Mucosa of rectum (tissue), 2 donors: Measurements from ENCODE around the gene NFATC1.

Experiments used
- H3K27ac ChIP-seq, 2 donors: one replicate each; pipeline ENCODE4 v1.7.0; 2013; ENCODE audit warnings: inconsistent platforms in 2 of 2, low read depth in 2 of 2, low read length in 2 of 2
- H3K27me3 ChIP-seq, 2 donors: one replicate each; pipeline ENCODE4 v1.7.0; 2013; ENCODE audit warnings: low read length in 2 of 2; ENCODE audit not compliant: control insufficient read depth in 2 of 2, insufficient read depth in 2 of 2
- H3K36me3 ChIP-seq, 2 donors: one replicate each; pipeline ENCODE4 v1.7.0; 2013; ENCODE audit warnings: low read length in 2 of 2; ENCODE audit not compliant: control insufficient read depth in 2 of 2, insufficient read depth in 2 of 2
- H3K4me1 ChIP-seq, 2 donors: one replicate each; pipeline ENCODE4 v1.7.0; 2013; ENCODE audit warnings: low read length in 2 of 2, mild to moderate bottlenecking in 1 of 2; ENCODE audit not compliant: control insufficient read depth in 2 of 2, insufficient read depth in 2 of 2
- H3K4me3 ChIP-seq, 2 donors: one replicate each; pipeline ENCODE4 v1.7.0; 2013; ENCODE audit warnings: low read length in 2 of 2
- H3K9ac ChIP-seq, 2 donors: one replicate each; pipeline ENCODE4 v1.7.0; 2013; ENCODE audit warnings: low read length in 2 of 2, low read depth in 1 of 2, mild to moderate bottlenecking in 1 of 2
- H3K9me3 ChIP-seq, 2 donors: one replicate each; pipeline ENCODE4 v1.7.0; 2013; ENCODE audit warnings: low read length in 2 of 2; ENCODE audit not compliant: control insufficient read depth in 2 of 2
- donor health status: healthy.
- donor health status: Normal muscosa, but diverticular disease.

NFATC1 gene

GRCh38 chr18:79395761-79396404, at the start of gene NFATC1:
Gene NFATC1 (plus strand): TSS chr18:79395930. CDS start chr18:79396225, 295 bp downstream.
- peaks cover 12 to 23% of the 10 kb centered on the region in 2 donors for H3K27me3 ChIP-seq
- H3K9ac ChIP-seq, result peak within 1 kb of the TSS; percentile 24 to 33
- H3K36me3 ChIP-seq, result no peaks in the 10 kb centered on the region
- H3K4me3 ChIP-seq, result peak within 1 kb of the TSS; percentile 22 to 54
- H3K9me3 ChIP-seq, result no peaks in the 10 kb centered on the region
- H3K27ac ChIP-seq, result peak within 1 kb of the TSS; percentile 65 to 70
- H3K4me1 ChIP-seq, result peaks cover 3 to 12% of the 10 kb centered on the region in 2 donors

GRCh38 chr18:79345981-79346380, 49.7 kb upstream of the NFATC1 start:
- Histone ChIP-seq H3K9me3 (no peaks in the 10 kb centered on the region), H3K36me3 (peaks cover 40 to 56% of the 10 kb centered on the region in 2 donors), H3K9ac (no peak overlapping the region), H3K4me1 (peaks cover 0 to 4% of the 10 kb centered on the region in 2 donors), H3K27me3 (no peaks in the 10 kb centered on the region), H3K4me3 (no peak overlapping the region), H3K27ac (no peak overlapping the region)

- Histone ChIP-seq H3K9ac (no peak overlapping the region), H3K4me3 (no peak overlapping the region), H3K9me3 (no peaks in the 10 kb centered on the region), H3K27ac (no peak overlapping the region), H3K4me1 (peaks cover 0 to 4% of the 10 kb centered on the region in 2 donors), H3K27me3 (no peaks in the 10 kb centered on the region), H3K36me3 (peaks cover 38 to 62% of the 10 kb centered on the region in 2 donors)
Observed at GRCh38 chr18:79348066-79348465, 47.7 kb upstream of the NFATC1 start.

- Histone ChIP-seq H3K9ac (no peak overlapping the region), H3K9me3 (no peaks in the 10 kb centered on the region), H3K4me1 (no peaks in the 10 kb centered on the region), H3K27me3 (no peaks in the 10 kb centered on the region), H3K4me3 (no peak overlapping the region), H3K36me3 (peaks cover 19 to 26% of the 10 kb centered on the region in 2 donors), H3K27ac (no peak overlapping the region)
Observed at GRCh38 chr18:79352432-79352831, 43.3 kb upstream of the NFATC1 start.

GRCh38 chr18:79353267-79353666, 42.5 kb upstream of the NFATC1 start:
- Histone ChIP-seq H3K9ac (no peak overlapping the region), H3K4me1 (no peaks in the 10 kb centered on the region), H3K36me3 (peaks cover 15 to 21% of the 10 kb centered on the region in 2 donors), H3K4me3 (no peak overlapping the region), H3K27ac (no peak overlapping the region), H3K27me3 (no peaks in the 10 kb centered on the region), H3K9me3 (no peaks in the 10 kb centered on the region)

- H3K4me1 ChIP-seq, result no peaks in the 10 kb centered on the region
- no peak overlapping the region for H3K9ac ChIP-seq
- H3K9me3 ChIP-seq, result no peaks in the 10 kb centered on the region
- peaks cover 12 to 16% of the 10 kb centered on the region in 2 donors for H3K36me3 ChIP-seq
- no peak overlapping the region for H3K4me3 ChIP-seq
- H3K27me3 ChIP-seq, result no peaks in the 10 kb centered on the region
- H3K27ac ChIP-seq, result no peak overlapping the region
Observed at GRCh38 chr18:79354350-79354749, 41.4 kb upstream of the NFATC1 start.

- Histone ChIP-seq H3K36me3 (peaks cover 14 to 21% of the 10 kb centered on the region in 2 donors), H3K9me3 (no peaks in the 10 kb centered on the region), H3K9ac (no peak overlapping the region), H3K27me3 (no peaks in the 10 kb centered on the region), H3K4me1 (no peaks in the 10 kb centered on the region), H3K27ac (no peak overlapping the region), H3K4me3 (no peak overlapping the region)
Observed at GRCh38 chr18:79355433-79356335, 40.0 kb upstream of the NFATC1 start.

GRCh38 chr18:79356435-79356834, 39.3 kb upstream of the NFATC1 start:
- H3K36me3 ChIP-seq, result peaks cover 18 to 26% of the 10 kb centered on the region in 2 donors
- H3K27ac ChIP-seq, result no peak overlapping the region
- no peaks in the 10 kb centered on the region for H3K4me1 ChIP-seq
- no peaks in the 10 kb centered on the region for H3K27me3 ChIP-seq
- no peaks in the 10 kb centered on the region for H3K9me3 ChIP-seq
- no peak overlapping the region for H3K4me3 ChIP-seq
- no peak overlapping the region for H3K9ac ChIP-seq

- Histone ChIP-seq H3K27me3 (no peaks in the 10 kb centered on the region), H3K36me3 (peaks cover 24 to 44% of the 10 kb centered on the region in 2 donors), H3K4me3 (no peak overlapping the region), H3K27ac (no peak overlapping the region), H3K9ac (no peak overlapping the region), H3K9me3 (no peaks in the 10 kb centered on the region), H3K4me1 (no peaks in the 10 kb centered on the region)
Observed at GRCh38 chr18:79360933-79361332, 34.8 kb upstream of the NFATC1 start.
